NCI-H748 (cell line): ENCODE data around the gene ATP8A2.

Experiments
- DNase-seq: peaks from one replicate; lab custom pipeline; 2025; ENCODE audit not compliant: unreplicated experiment; lab: John Stamatoyannopoulos, UW

Gene ATP8A2

GRCh38 chr13:25873242-25873612 is 501.5 kb downstream of the ATP8A2 start:
- DNase-seq, result no peak

GRCh38 chr13:25874064-25874737 is 502.4 kb downstream of the ATP8A2 start:
- no peak for DNase-seq

GRCh38 chr13:25874907-25875306 is 503.1 kb downstream of the ATP8A2 start:
- DNase-seq, result no peak

GRCh38 chr13:25876247-25876646 is 504.5 kb downstream of the ATP8A2 start:
- DNase-seq, result no peak

GRCh38 chr13:25879466-25879865 is 507.7 kb downstream of the ATP8A2 start:
- DNase-seq, result peak; percentile 45

GRCh38 chr13:25881136-25881926 is 509.6 kb downstream of the ATP8A2 start:
- no peak for DNase-seq

GRCh38 chr13:25881971-25882451 is 510.2 kb downstream of the ATP8A2 start:
- DNase-seq, result peak; percentile 99

GRCh38 chr13:25882466-25883357 is 510.9 kb downstream of the ATP8A2 start:
- peak; percentile 91 for DNase-seq

- DNase-seq, result no peak
Observed at GRCh38 chr13:25885418-25885817, 513.6 kb downstream of the ATP8A2 start.

GRCh38 chr13:25886438-25887214 is 514.9 kb downstream of the ATP8A2 start:
- DNase-seq, result no peak

GRCh38 chr13:25887962-25888655 is 516.3 kb downstream of the ATP8A2 start:
- DNase-seq, result no peak

GRCh38 chr13:25890671-25891212 is 519.0 kb downstream of the ATP8A2 start:
- no peak for DNase-seq

- DNase-seq, result no peak
Observed at GRCh38 chr13:25898991-25899390, 527.2 kb downstream of the ATP8A2 start.

- DNase-seq, result no peak
Observed at GRCh38 chr13:25899464-25899863, 527.7 kb downstream of the ATP8A2 start.

GRCh38 chr13:25899952-25900351 is 528.2 kb downstream of the ATP8A2 start:
- no peak for DNase-seq

GRCh38 chr13:25901460-25902376 is 529.9 kb downstream of the ATP8A2 start:
- DNase-seq, result peak; percentile 80

GRCh38 chr13:25902455-25902854 is 530.7 kb downstream of the ATP8A2 start:
- no peak for DNase-seq

- no peak for DNase-seq
Observed at GRCh38 chr13:25902891-25903341, 531.1 kb downstream of the ATP8A2 start.

GRCh38 chr13:25904830-25905229 is 533.1 kb downstream of the ATP8A2 start:
- no peak for DNase-seq
